ENCODE results near the gene CAMK1G.

The CAMK1G gene

GRCh38 chr1:209643285-209644020 is 59.9 kb downstream of the CAMK1G start:
- DNase-seq = no peak

GRCh38 chr1:209645574-209646452 is 62.3 kb downstream of the CAMK1G start:
- DNase-seq = no peak

GRCh38 chr1:209646558-209646957 is 63.0 kb downstream of the CAMK1G start:
- DNase-seq = no peak

GRCh38 chr1:209647156-209647555 is 63.6 kb downstream of the CAMK1G start:
- DNase-seq = no peak

GRCh38 chr1:209648346-209648745 is 64.8 kb downstream of the CAMK1G start:
- no peak for DNase-seq

- no peak for DNase-seq
These were observed 65.6 kb downstream of the CAMK1G start for GRCh38 chr1:209648931-209649776.

- DNase-seq = no peak
These were observed 66.9 kb downstream of the CAMK1G start for GRCh38 chr1:209650454-209650853.

GRCh38 chr1:209651138-209651587 is 67.6 kb downstream of the CAMK1G start:
- DNase-seq = no peak

- no peak for DNase-seq
These were observed 68.7 kb downstream of the CAMK1G start, which contains the start of gene LAMB3 for GRCh38 chr1:209652121-209652735. LAMB3 (minus strand) TSS chr1:209652425; CDS start chr1:209650944, 1,481 bp downstream.

GRCh38 chr1:209652873-209653401 is 69.4 kb downstream of the CAMK1G start:
- DNase-seq = no peak

- no peak for DNase-seq
These were observed 70.4 kb downstream of the CAMK1G start for GRCh38 chr1:209653915-209654351.

- no peak for DNase-seq
These were observed 72.1 kb downstream of the CAMK1G start for GRCh38 chr1:209655411-209656231.

- DNase-seq = no peak
These were observed 73.8 kb downstream of the CAMK1G start for GRCh38 chr1:209657140-209657879.

- no peak for DNase-seq
These were observed 74.4 kb downstream of the CAMK1G start for GRCh38 chr1:209657918-209658317.

GRCh38 chr1:209659909-209660308 is 76.4 kb downstream of the CAMK1G start:
- DNase-seq = no peak

GRCh38 chr1:209661071-209661470 is 77.6 kb downstream of the CAMK1G start:
- no peak for DNase-seq

- no peak for DNase-seq
These were observed 79.4 kb downstream of the CAMK1G start for GRCh38 chr1:209662879-209663327.

All from NCI-H1092 (cell line).